ENCODE results near the gene SIGLEC5.

The SIGLEC5 gene

GRCh38 chr19:51640386-51640785, 10.2 kb upstream of the SIGLEC5 start:
- Histone ChIP-seq H3K27me3 (ENCODE audit: insufficient read depth, low read length, poor library complexity, severe bottlenecking) (no peaks in the 10 kb centered on the region), H3K4me1 (ENCODE audit: insufficient read depth, low read length, poor library complexity, severe bottlenecking) (no peaks in the 10 kb centered on the region), H3F3A (ENCODE audit: low read depth) (no peaks in the 10 kb centered on the region)

GRCh38 chr19:51639916-51640315, 9.7 kb upstream of the SIGLEC5 start:
- H3K9ac ChIP-seq (ENCODE audit: low read depth, low read length, poor library complexity, severe bottlenecking) = no peak overlapping the region
- TF ChIP-seq CTCF (conservative IDR thresholded peaks at IDR 0.05; ENCODE audit: low read length) (no peak), EZH2phosphoT487 (IDR thresholded peaks at IDR 0.05; ENCODE audit: borderline replicate concordance) (no peak)
- H3K9me2 ChIP-seq (replicated peaks; ENCODE audit: low read depth, low read length) = no peaks in the 10 kb centered on the region
- H3K9me3 ChIP-seq (ENCODE audit: insufficient read depth, low read depth, low read length) = no peaks in the 10 kb centered on the region
- H3K36me3 ChIP-seq (ENCODE audit: insufficient read depth, low read length) = no peaks in the 10 kb centered on the region
- H3K27me3 ChIP-seq (ENCODE audit: insufficient read depth, low read length, poor library complexity, severe bottlenecking) = no peaks in the 10 kb centered on the region
- no peaks in the 10 kb centered on the region for H3K4me1 ChIP-seq (ENCODE audit: insufficient read depth, low read length, poor library complexity, severe bottlenecking)
- no peaks in the 10 kb centered on the region for H3K79me2 ChIP-seq (ENCODE audit: insufficient read depth, low read length)
- H3K4me2 ChIP-seq (ENCODE audit: low read depth, low read length, poor library complexity, severe bottlenecking) = no peak overlapping the region
- H4K20me1 ChIP-seq (ENCODE audit: insufficient read depth, low read length, poor library complexity, severe bottlenecking) = no peaks in the 10 kb centered on the region
- H2AFZ ChIP-seq (ENCODE audit: low read length) = no peak overlapping the region
- H3K4me3 ChIP-seq (ENCODE audit: low read length, poor library complexity, severe bottlenecking) = no peak overlapping the region
- H3F3A ChIP-seq (ENCODE audit: low read depth) = no peaks in the 10 kb centered on the region

More at GRCh38 chr19:51640386-51640785, 10.2 kb upstream of the SIGLEC5 start:
- no peak overlapping the region for H3K9ac ChIP-seq (ENCODE audit: low read depth, low read length, poor library complexity, severe bottlenecking)
- TF ChIP-seq CTCF (conservative IDR thresholded peaks at IDR 0.05; ENCODE audit: low read length) = no peak
- TF ChIP-seq EZH2phosphoT487 (IDR thresholded peaks at IDR 0.05; ENCODE audit: borderline replicate concordance) = no peak
- H3K9me3 ChIP-seq (ENCODE audit: insufficient read depth, low read depth, low read length) = no peaks in the 10 kb centered on the region
- no peaks in the 10 kb centered on the region for H3K9me2 ChIP-seq (replicated peaks; ENCODE audit: low read depth, low read length)
- H3K79me2 ChIP-seq (ENCODE audit: insufficient read depth, low read length) = no peaks in the 10 kb centered on the region
- H4K20me1 ChIP-seq (ENCODE audit: insufficient read depth, low read length, poor library complexity, severe bottlenecking) = no peaks in the 10 kb centered on the region
- H3K4me2 ChIP-seq (ENCODE audit: low read depth, low read length, poor library complexity, severe bottlenecking) = no peak overlapping the region
- no peak overlapping the region for H3K4me3 ChIP-seq (ENCODE audit: low read length, poor library complexity, severe bottlenecking)
- no peak overlapping the region for H2AFZ ChIP-seq (ENCODE audit: low read length)
- H3K36me3 ChIP-seq (ENCODE audit: insufficient read depth, low read length) = no peaks in the 10 kb centered on the region

GRCh38 chr19:51637362-51637978, 7.3 kb upstream of the SIGLEC5 start:
- Histone ChIP-seq H3K9me3 (ENCODE audit: insufficient read depth, low read depth, low read length) (no peaks in the 10 kb centered on the region), H3K79me2 (ENCODE audit: insufficient read depth, low read length) (no peaks in the 10 kb centered on the region), H3K4me2 (ENCODE audit: low read depth, low read length, poor library complexity, severe bottlenecking) (no peak overlapping the region), H4K20me1 (ENCODE audit: insufficient read depth, low read length, poor library complexity, severe bottlenecking) (no peaks in the 10 kb centered on the region), H3K27me3 (ENCODE audit: insufficient read depth, low read length, poor library complexity, severe bottlenecking) (no peaks in the 10 kb centered on the region), H3K4me3 (ENCODE audit: low read length, poor library complexity, severe bottlenecking) (no peak overlapping the region), H3K36me3 (ENCODE audit: insufficient read depth, low read length) (no peaks in the 10 kb centered on the region), H3K9ac (ENCODE audit: low read depth, low read length, poor library complexity, severe bottlenecking) (no peak overlapping the region), H3K4me1 (ENCODE audit: insufficient read depth, low read length, poor library complexity, severe bottlenecking) (no peaks in the 10 kb centered on the region), H2AFZ (ENCODE audit: low read length) (no peak overlapping the region), H3K9me2 (replicated peaks; ENCODE audit: low read depth, low read length) (no peaks in the 10 kb centered on the region), H3F3A (ENCODE audit: low read depth) (no peaks in the 10 kb centered on the region)
- TF ChIP-seq EZH2phosphoT487 (IDR thresholded peaks at IDR 0.05; ENCODE audit: borderline replicate concordance) (no peak), CTCF (conservative IDR thresholded peaks at IDR 0.05; ENCODE audit: low read length) (peak; percentile 59)

Data from Loucy (cell line).